Ureter (tissue), 1 donor: Measurements from ENCODE around the gene GNA12. TPM values are rescaled to one million over a fixed set of nuclear protein-coding genes. Genes with fewer than 3 reads are reported as not detected.

Source experiments
- DNase-seq: peaks from one replicate; pipeline ENCODE4 v3.0.0-alpha.2; 2020; ENCODE audit warnings: low spot score
- total RNA-seq: library from RNA; stranded (reverse); gene quantifications from one replicate; pipeline ENCODE4 v1.2.4, GENCODE V29; 2023
- donor health status: DM: yes; HTN: yes; CAD: no.

Gene GNA12
- total RNA-seq, 1 donor from 2014 or later = 41.8 TPM

GRCh38 chr7:2818121-2818520, 26.0 kb downstream of the GNA12 start:
- no peak for DNase-seq

GRCh38 chr7:2817456-2817855, 26.7 kb downstream of the GNA12 start:
- DNase-seq = no peak

GRCh38 chr7:2815875-2816245, 28.2 kb downstream of the GNA12 start:
- no peak for DNase-seq

GRCh38 chr7:2814946-2815874, 28.9 kb downstream of the GNA12 start:
- no peak for DNase-seq

- DNase-seq = no peak
Observed at GRCh38 chr7:2814186-2814945, 29.7 kb downstream of the GNA12 start.

GRCh38 chr7:2813350-2814185, 30.5 kb downstream of the GNA12 start:
- no peak for DNase-seq

- no peak for DNase-seq
Observed at GRCh38 chr7:2812831-2813230, 31.3 kb downstream of the GNA12 start.

- no peak for DNase-seq
Observed at GRCh38 chr7:2812114-2812487, 32.0 kb downstream of the GNA12 start.

- DNase-seq = no peak
Observed at GRCh38 chr7:2811476-2812113, 32.5 kb downstream of the GNA12 start.

- no peak for DNase-seq
Observed at GRCh38 chr7:2810682-2811415, 33.3 kb downstream of the GNA12 start.

- no peak for DNase-seq
Observed at GRCh38 chr7:2809903-2810625, 34.0 kb downstream of the GNA12 start.

- no peak for DNase-seq
Observed at GRCh38 chr7:2808891-2809665, 35.0 kb downstream of the GNA12 start.

GRCh38 chr7:2807845-2808772, 36.0 kb downstream of the GNA12 start:
- DNase-seq = no peak

- no peak for DNase-seq
Observed at GRCh38 chr7:2807460-2807844, 36.7 kb downstream of the GNA12 start.

- DNase-seq = no peak
Observed at GRCh38 chr7:2806571-2806970, 37.5 kb downstream of the GNA12 start.

GRCh38 chr7:2805213-2805944, 38.7 kb downstream of the GNA12 start:
- DNase-seq = no peak

GRCh38 chr7:2804227-2804763, 39.8 kb downstream of the GNA12 start:
- no peak for DNase-seq
